ENCODE results near the gene ZDHHC4. TPM values are rescaled to one million over a fixed set of nuclear protein-coding genes. Genes with fewer than 3 reads are reported as not detected.

Gene ZDHHC4
- total RNA-seq, 1 experiment from 2014 or later: 28.9 TPM

DNA sequence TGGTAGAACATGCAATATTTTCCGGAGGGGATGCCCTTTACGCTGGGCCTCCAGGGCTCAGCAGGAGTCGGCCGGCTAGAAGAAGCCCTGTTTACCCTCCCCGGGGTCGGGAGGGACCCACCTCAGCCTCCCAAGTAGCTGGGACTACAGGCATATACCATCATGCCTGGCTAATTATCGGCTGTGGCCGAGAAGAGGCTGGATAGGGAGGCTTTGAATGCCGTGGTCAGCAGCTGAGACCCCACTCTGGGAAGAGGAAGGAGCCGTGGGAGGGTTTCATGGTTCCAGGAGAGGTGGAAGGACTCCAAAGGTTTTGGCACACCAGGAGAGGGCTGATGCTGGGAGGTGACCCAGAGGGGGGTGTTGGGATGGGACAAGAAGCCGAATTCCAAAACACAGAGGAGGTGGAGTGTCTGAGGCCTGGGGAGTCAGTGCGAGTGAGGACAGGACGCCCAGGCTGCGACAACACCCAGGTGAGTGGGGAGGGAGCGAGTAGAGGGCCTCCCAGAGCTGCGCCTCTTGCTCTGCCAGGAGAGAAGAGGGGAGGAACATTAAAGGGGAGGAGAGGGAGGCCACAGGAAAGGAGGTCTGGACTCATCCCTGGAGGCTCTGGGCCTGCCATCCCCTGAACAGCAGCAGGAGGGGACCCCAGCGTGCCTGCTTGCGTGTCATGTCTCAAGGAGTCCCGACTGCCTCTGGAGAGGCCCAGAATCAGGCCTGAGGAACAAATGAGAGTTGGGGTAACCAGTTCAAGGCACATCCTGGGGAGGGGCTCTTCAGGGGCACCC, 45.6 kb upstream of the ZDHHC4 start:
- no peak for TF ChIP-seq EZH2 (IDR thresholded peaks at IDR 0.05; ENCODE audit: low read length, unreplicated experiment)
- TF ChIP-seq EZH2phosphoT487 (IDR thresholded peaks at IDR 0.05; ENCODE audit: borderline replicate concordance, low read length): no peak
- no peak for TF ChIP-seq CTCF (conservative IDR thresholded peaks at IDR 0.05; ENCODE audit: low read depth, low read length)

GRCh38 chr7:6532516-6532915, 44.7 kb upstream of the ZDHHC4 start:
- ChIA-PET CTCF (no interaction called here), POLR2A (ENCODE audit: unreplicated experiment) (no interaction called here)
- no peaks in the 10 kb centered on the region for H3K4me1 ChIP-seq (ENCODE audit: insufficient read depth, low read length)
- no TSS peak for BruUV-seq (replicated peaks)
- H4K20me1 ChIP-seq (ENCODE audit: low read length): no peaks in the 10 kb centered on the region
- H3K9ac ChIP-seq (ENCODE audit: low read length): no peak overlapping the region
- no peaks in the 10 kb centered on the region for H3K9me3 ChIP-seq (ENCODE audit: low read length)
- H3K79me2 ChIP-seq (ENCODE audit: low read length): no peaks in the 10 kb centered on the region
- intact Hi-C loops (cut with micrococcal nuclease): no loop called here
- no peak overlapping the region for H2AFZ ChIP-seq (ENCODE audit: low read length)
- H3K27me3 ChIP-seq (ENCODE audit: low read length): peaks cover 4% of the 10 kb centered on the region; the same call in 1 of the 2 replicates
- ATAC-seq (no peak), DNase-seq (no peak)
- no peak for TF ChIP-seq EZH2phosphoT487 (IDR thresholded peaks at IDR 0.05; ENCODE audit: borderline replicate concordance, low read length)
- TF ChIP-seq EZH2 (IDR thresholded peaks at IDR 0.05; ENCODE audit: low read length, unreplicated experiment): no peak
- TF ChIP-seq CTCF (conservative IDR thresholded peaks at IDR 0.05; ENCODE audit: low read depth, low read length): no peak
- H3F3A ChIP-seq (ENCODE audit: low read length, unreplicated experiment): no peaks in the 10 kb centered on the region
- H3K4me3 ChIP-seq (ENCODE audit: low read length): no peak overlapping the region
- no peaks in the 10 kb centered on the region for H3K36me3 ChIP-seq (ENCODE audit: low read depth, low read length)
- no peak overlapping the region for H3K27ac ChIP-seq (ENCODE audit: low read length)
- no peaks in the 10 kb centered on the region for H3K9me2 ChIP-seq (replicated peaks; ENCODE audit: low read length)
- no peak overlapping the region for H3K4me2 ChIP-seq (ENCODE audit: low read length)

More for the DNA sequence above, 45.6 kb upstream of the ZDHHC4 start:
- Histone ChIP-seq H3K9me3 (ENCODE audit: low read length) (no peaks in the 10 kb centered on the region), H3K4me3 (ENCODE audit: low read length) (no peak overlapping the region), H3K27me3 (ENCODE audit: low read length) (peaks cover 4% of the 10 kb centered on the region; the same call in 1 of the 2 replicates), H3F3A (ENCODE audit: low read length, unreplicated experiment) (no peaks in the 10 kb centered on the region), H3K79me2 (ENCODE audit: low read length) (no peaks in the 10 kb centered on the region), H3K4me1 (ENCODE audit: insufficient read depth, low read length) (no peaks in the 10 kb centered on the region), H3K4me2 (ENCODE audit: low read length) (no peak overlapping the region), H4K20me1 (ENCODE audit: low read length) (no peaks in the 10 kb centered on the region), H3K27ac (ENCODE audit: low read length) (no peak overlapping the region), H3K36me3 (ENCODE audit: low read depth, low read length) (no peaks in the 10 kb centered on the region), H3K9ac (ENCODE audit: low read length) (no peak overlapping the region), H2AFZ (ENCODE audit: low read length) (no peak overlapping the region), H3K9me2 (replicated peaks; ENCODE audit: low read length) (no peaks in the 10 kb centered on the region)
- no TSS peak for BruUV-seq (replicated peaks)
- ATAC-seq (no peak), DNase-seq (no peak)
- intact Hi-C loops (cut with micrococcal nuclease): no loop called here
- ChIA-PET CTCF (no interaction called here), POLR2A (ENCODE audit: unreplicated experiment) (no interaction called here)

GRCh38 chr7:6533893-6534495, 43.3 kb upstream of the ZDHHC4 start:
- H3K4me2 ChIP-seq (ENCODE audit: low read length): no peak overlapping the region
- H3K36me3 ChIP-seq (ENCODE audit: low read depth, low read length): no peaks in the 10 kb centered on the region
- CTCF ChIA-PET: no interaction called here
- H4K20me1 ChIP-seq (ENCODE audit: low read length): no peaks in the 10 kb centered on the region
- H3K79me2 ChIP-seq (ENCODE audit: low read length): no peaks in the 10 kb centered on the region
- DNase-seq: no peak
- no TSS peak for BruUV-seq (replicated peaks)
- no peaks in the 10 kb centered on the region for H3K9me2 ChIP-seq (replicated peaks; ENCODE audit: low read length)
- H2AFZ ChIP-seq (ENCODE audit: low read length): no peak overlapping the region
- ATAC-seq: no peak
- intact Hi-C loops (cut with micrococcal nuclease): no loop called here
- POLR2A ChIA-PET (ENCODE audit: unreplicated experiment): no interaction called here
- no peak overlapping the region for H3K9ac ChIP-seq (ENCODE audit: low read length)
- no peak for TF ChIP-seq EZH2phosphoT487 (IDR thresholded peaks at IDR 0.05; ENCODE audit: borderline replicate concordance, low read length)
- TF ChIP-seq CTCF (conservative IDR thresholded peaks at IDR 0.05; ENCODE audit: low read depth, low read length): no peak
- TF ChIP-seq EZH2 (IDR thresholded peaks at IDR 0.05; ENCODE audit: low read length, unreplicated experiment): no peak
- H3K4me3 ChIP-seq (ENCODE audit: low read length): no peak overlapping the region
- H3K4me1 ChIP-seq (ENCODE audit: insufficient read depth, low read length): no peaks in the 10 kb centered on the region
- H3K27me3 ChIP-seq (ENCODE audit: low read length): peaks cover 4% of the 10 kb centered on the region; the same call in 1 of the 2 replicates
- no peak overlapping the region for H3K27ac ChIP-seq (ENCODE audit: low read length)
- no peaks in the 10 kb centered on the region for H3K9me3 ChIP-seq (ENCODE audit: low read length)
- H3F3A ChIP-seq (ENCODE audit: low read length, unreplicated experiment): no peaks in the 10 kb centered on the region
